Stimulated activated CD8-positive, alpha-beta memory T cell treated with anti-CD3 and anti-CD28 coated beads, Interleukin-2, amount 100 ng/mL, for 1 hour (primary cell): ENCODE data around the gene RECK.
"Not testable (repeated sequence)": the region's sequence is repeated elsewhere in the genome, so short reads cannot be mapped to it uniquely, and the experiment has no call there.

Experiments used
- DNase-seq, 2 donors: peaks; one replicate each; pipeline ENCODE4 v3.0.0-alpha.2; 2020; ENCODE audit warnings: low read depth in 2 of 2

Gene RECK

GRCh38 chr9:36116593-36116992 lies 79.9 kb downstream of the RECK start:
- no peak for DNase-seq

- no peak for DNase-seq
Measured at GRCh38 chr9:36118201-36118600, 81.5 kb downstream of the RECK start.

- DNase-seq: no peak
Measured at GRCh38 chr9:36118706-36119105, 82.0 kb downstream of the RECK start.

GRCh38 chr9:36119476-36119875 lies 82.8 kb downstream of the RECK start:
- no peak for DNase-seq

GRCh38 chr9:36120705-36121104 lies 84.0 kb downstream of the RECK start:
- DNase-seq: no peak

GRCh38 chr9:36121971-36122370 lies 85.3 kb downstream of the RECK start:
- no peak for DNase-seq

GRCh38 chr9:36123515-36123914 lies 86.8 kb downstream of the RECK start:
- no peak for DNase-seq

GRCh38 chr9:36125062-36125855 lies 88.5 kb downstream of the RECK start:
- no peak for DNase-seq

GRCh38 chr9:36126016-36126730 lies 89.5 kb downstream of the RECK start:
- no peak for DNase-seq

GRCh38 chr9:36127652-36128244 lies 91.0 kb downstream of the RECK start:
- DNase-seq: no peak

GRCh38 chr9:36128349-36128748 lies 91.6 kb downstream of the RECK start:
- DNase-seq: no peak

GRCh38 chr9:36129139-36129538 lies 92.4 kb downstream of the RECK start:
- DNase-seq: no peak

GRCh38 chr9:36131666-36132065 lies 95.0 kb downstream of the RECK start:
- not testable (repeated sequence) for DNase-seq

GRCh38 chr9:36132086-36132485 lies 95.4 kb downstream of the RECK start:
- DNase-seq: no peak

GRCh38 chr9:36134761-36135505 lies 98.2 kb downstream of the RECK start:
- DNase-seq: no peak

GRCh38 chr9:36135741-36136271 lies 99.1 kb downstream of the RECK start:
- DNase-seq: no peak

GRCh38 chr9:36136272-36136893 lies 99.7 kb downstream of the RECK start, which contains the start of gene GLIPR2:
GLIPR2 (plus strand) TSS chr9:36136733; CDS start chr9:36136779, 46 bp downstream.
- DNase-seq: peak; percentile 62 to 68

GRCh38 chr9:36136894-36137391 lies 100.2 kb downstream of the RECK start:
- no peak for DNase-seq

- DNase-seq: no peak
Measured at GRCh38 chr9:36137392-36138004, 100.8 kb downstream of the RECK start.

- no peak for DNase-seq
Measured at GRCh38 chr9:36138496-36138895, 101.8 kb downstream of the RECK start.

- DNase-seq: no peak
Measured at GRCh38 chr9:36138901-36139300, 102.2 kb downstream of the RECK start.
